Measurements from ENCODE around the gene GTPBP3. TPM values are rescaled to one million over a fixed set of nuclear protein-coding genes. Genes with fewer than 3 reads are reported as not detected.
"Not testable (repeated sequence)": the region's sequence is repeated elsewhere in the genome, so short reads cannot be mapped to it uniquely, and the experiment has no call there.

Gene GTPBP3
- total RNA-seq, 4 donors from 2014 or later: 9.3 to 20.2 (median 15.6) TPM

DNA sequence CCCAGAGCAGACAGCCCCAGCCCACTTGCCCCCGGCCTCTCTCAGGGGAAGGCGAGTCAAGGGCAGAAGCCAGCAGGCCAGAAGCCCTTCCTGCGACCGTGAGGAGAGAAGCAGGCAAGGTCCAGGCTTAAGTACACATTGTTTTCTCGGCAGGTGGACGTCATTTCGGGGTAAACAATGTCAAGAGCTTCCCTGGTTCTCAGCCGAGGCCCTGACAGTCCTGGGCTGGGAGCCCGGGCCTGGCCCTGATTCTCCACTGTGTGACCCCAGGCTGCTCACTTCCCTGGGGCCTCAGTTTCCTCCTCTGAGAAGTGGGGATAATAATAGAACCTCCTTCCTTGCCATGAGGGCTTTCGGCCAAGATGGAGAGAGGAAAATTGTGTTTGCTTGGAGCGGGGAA is 20.4 kb downstream of the GTPBP3 start:
- peak; percentile 32 for ATAC-seq

DNA sequence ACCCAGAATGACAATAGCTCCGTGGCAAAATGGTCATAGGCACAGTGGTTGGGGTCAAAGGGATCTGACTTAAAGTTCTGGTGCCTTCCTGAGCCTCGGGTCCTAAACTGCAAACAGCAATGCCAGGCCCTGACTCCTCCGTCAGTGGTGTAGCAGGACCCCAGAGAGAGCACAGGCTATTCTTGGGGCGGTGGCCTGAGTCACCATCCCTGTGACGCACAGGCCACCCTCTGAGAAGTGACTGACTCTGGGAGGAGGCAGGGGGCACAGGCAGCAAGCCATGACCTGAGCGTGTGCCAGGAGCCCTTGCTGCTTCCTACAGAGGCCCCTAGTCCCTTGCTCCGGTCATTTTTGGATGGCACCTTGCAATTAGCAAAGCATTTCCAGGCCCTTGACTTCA is 21.0 kb downstream of the GTPBP3 start:
- H3K4me3 ChIP-seq: no peak overlapping the region
- ATAC-seq: peak; percentile 55
- TF ChIP-seq, protein P1, sequence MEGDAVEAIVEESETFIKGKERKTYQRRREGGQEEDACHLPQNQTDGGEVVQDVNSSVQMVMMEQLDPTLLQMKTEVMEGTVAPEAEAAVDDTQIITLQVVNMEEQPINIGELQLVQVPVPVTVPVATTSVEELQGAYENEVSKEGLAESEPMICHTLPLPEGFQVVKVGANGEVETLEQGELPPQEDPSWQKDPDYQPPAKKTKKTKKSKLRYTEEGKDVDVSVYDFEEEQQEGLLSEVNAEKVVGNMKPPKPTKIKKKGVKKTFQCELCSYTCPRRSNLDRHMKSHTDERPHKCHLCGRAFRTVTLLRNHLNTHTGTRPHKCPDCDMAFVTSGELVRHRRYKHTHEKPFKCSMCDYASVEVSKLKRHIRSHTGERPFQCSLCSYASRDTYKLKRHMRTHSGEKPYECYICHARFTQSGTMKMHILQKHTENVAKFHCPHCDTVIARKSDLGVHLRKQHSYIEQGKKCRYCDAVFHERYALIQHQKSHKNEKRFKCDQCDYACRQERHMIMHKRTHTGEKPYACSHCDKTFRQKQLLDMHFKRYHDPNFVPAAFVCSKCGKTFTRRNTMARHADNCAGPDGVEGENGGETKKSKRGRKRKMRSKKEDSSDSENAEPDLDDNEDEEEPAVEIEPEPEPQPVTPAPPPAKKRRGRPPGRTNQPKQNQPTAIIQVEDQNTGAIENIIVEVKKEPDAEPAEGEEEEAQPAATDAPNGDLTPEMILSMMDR (IDR thresholded peaks at IDR 0.05): no peak
- TF ChIP-seq POLR2AphosphoS5 (IDR thresholded peaks at IDR 0.05): peak; percentile 35
- 50% methylated on average over 2 of the region's 7 CpGs; no CpG with 5 or more reads in 1 of the 2 donors for WGBS, 2 donors (ENCODE audit: low coverage in 1 of 2)
- no peaks in the 10 kb centered on the region for H3K36me3 ChIP-seq
- no peaks in the 10 kb centered on the region for H3K9me3 ChIP-seq
- no peaks in the 10 kb centered on the region for H3K4me1 ChIP-seq
- H3K27ac ChIP-seq: peak overlapping the region in 2 of 4 donors; percentile 20 to 56
- H3K27me3 ChIP-seq: peaks cover 4% of the 10 kb centered on the region

More for the DNA sequence above, 20.4 kb downstream of the GTPBP3 start:
- peaks cover 10% of the 10 kb centered on the region for H3K27me3 ChIP-seq
- peak overlapping the region in 3 of 4 donors; percentile 9 to 56 (median 20) for H3K27ac ChIP-seq
- H3K36me3 ChIP-seq: no peaks in the 10 kb centered on the region
- no peak for TF ChIP-seq POLR2AphosphoS5 (IDR thresholded peaks at IDR 0.05)
- TF ChIP-seq, protein P1 (IDR thresholded peaks at IDR 0.05): no peak
- 37 to 41% methylated on average over 6 to 9 of the region's 11 CpGs for WGBS, 2 donors (ENCODE audit: low coverage in 1 of 2)
- H3K4me3 ChIP-seq: no peak overlapping the region
- H3K9me3 ChIP-seq: no peaks in the 10 kb centered on the region
- no peaks in the 10 kb centered on the region for H3K4me1 ChIP-seq

DNA sequence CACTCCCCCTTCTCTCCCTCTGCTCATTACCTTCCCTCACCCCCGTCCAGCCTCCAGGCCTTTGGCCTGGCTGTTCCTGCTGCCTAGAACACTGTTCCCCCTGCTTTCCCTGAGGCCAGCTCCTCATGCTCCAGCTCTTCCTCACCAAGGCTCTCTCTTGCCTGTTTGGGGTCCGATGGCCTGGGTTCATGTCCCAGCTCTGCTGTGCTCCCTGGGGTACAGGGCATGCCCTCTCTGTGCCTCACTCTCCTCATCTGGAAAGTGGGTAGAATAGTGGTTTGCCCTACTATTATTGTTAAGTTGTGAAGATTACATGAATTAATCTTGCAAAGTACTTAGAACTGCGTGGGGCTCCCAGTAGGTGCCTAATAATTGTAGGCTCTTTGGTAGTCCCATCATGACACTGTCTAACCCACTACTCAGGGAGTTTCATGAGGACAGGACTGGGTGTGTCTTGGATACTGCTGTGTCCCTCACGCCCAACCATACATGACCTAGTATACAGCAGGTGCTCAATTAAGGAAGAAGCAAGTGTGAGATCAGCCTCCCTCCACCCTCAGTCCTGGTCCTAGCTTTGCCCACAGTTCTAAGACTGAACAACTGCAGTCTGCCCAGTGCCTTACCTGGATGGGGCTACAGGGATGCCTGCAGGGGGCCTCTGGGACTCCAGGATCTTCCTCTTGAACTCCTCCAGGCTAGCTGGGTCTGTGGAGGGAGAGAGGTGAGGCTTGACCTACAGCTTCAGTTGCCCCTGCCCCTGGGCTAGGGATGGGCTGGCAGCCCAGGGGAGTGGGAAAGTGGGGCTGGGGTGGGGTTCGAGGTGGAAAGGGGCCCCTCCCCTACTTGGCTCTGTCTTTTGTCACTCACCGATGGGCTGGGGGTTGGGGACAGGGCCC is 22.8 kb downstream of the GTPBP3 start:
- no peaks in the 10 kb centered on the region for H3K36me3 ChIP-seq
- peaks cover 2% of the 10 kb centered on the region for H3K27me3 ChIP-seq
- ATAC-seq: no peak
- no peaks in the 10 kb centered on the region for H3K4me1 ChIP-seq
- no peak overlapping the region for H3K27ac ChIP-seq
- 77 to 93% methylated on average over 2 to 4 of the region's 6 CpGs for WGBS, 2 donors (ENCODE audit: low coverage in 1 of 2)
- H3K9me3 ChIP-seq: no peaks in the 10 kb centered on the region
- H3K4me3 ChIP-seq: no peak overlapping the region
- TF ChIP-seq, protein P1 (IDR thresholded peaks at IDR 0.05): no peak
- TF ChIP-seq EP300 (IDR thresholded peaks at IDR 0.05) (no peak), POLR2A (IDR thresholded peaks at IDR 0.05) (no peak), POLR2AphosphoS5 (IDR thresholded peaks at IDR 0.05) (no peak)

DNA sequence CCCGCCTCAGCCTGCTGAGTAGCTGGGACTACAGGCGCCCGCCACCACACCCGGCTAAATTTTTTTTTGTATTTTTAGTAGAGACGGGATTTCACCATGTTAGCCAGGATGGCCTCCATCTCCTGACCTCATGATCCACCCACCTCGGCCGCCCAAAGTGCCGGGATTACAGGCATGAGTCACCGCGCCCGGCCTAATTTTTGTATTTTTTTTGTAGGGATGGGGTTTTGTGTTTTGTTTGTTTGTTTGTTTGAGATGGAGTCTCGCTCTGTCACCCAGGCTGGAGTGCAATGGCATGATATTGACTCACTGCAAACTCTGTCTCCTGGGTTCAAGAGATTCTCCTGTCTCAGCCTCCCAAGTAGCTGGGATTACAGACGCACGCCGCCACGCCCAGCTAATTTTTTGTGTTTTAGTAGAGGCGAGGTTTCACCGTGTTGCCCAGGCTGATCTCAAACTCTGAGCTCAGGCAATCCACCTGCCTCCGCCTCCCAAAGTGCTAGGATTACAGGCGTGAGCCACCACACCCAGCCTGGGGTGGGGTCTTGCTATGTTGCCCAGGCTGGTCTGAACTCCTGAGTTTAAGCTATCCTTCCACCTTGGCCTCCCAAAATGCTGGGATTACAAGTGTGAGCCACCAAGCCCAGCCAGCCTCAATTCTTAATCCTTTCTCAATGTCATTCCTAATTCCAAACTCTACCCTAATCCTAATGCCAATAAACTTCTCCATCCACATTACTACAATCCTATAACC is 26.7 kb downstream of the GTPBP3 start:
- H3K27ac ChIP-seq, H3K4me1 ChIP-seq, H3K9me3 ChIP-seq, H3K4me3 ChIP-seq, ATAC-seq, H3K36me3 ChIP-seq: not testable (repeated sequence)
- peaks cover 24% of the 10 kb centered on the region for H3K27me3 ChIP-seq
- 82% methylated on average over 16 of the region's 20 CpGs; no CpG with 5 or more reads in 1 of the 2 donors for WGBS, 2 donors (ENCODE audit: low coverage in 1 of 2)

DNA sequence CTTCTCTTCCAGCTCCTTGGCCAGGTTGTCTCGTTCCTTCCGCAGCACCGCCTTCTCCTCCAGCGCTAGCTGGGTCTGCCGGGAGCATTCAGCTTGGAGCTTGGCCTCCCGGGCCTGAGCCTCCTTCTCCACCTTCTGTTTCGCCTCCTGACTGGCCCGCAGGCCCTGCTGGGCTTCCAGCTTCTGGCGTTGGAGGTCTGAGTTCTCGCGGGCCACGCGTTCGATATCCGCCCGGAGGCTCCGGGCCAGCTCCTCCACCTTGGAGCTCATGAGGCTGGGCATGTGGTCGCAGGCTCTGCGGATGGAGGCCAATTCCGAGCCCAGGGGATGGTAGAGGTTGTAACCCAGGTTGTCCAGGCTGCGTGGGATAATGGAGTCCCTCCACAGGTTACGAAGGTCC is 28.0 kb downstream of the GTPBP3 start:
- TF ChIP-seq, protein P1 (IDR thresholded peaks at IDR 0.05): no peak
- TF ChIP-seq POLR2A (IDR thresholded peaks at IDR 0.05): no peak
- TF ChIP-seq POLR2AphosphoS5 (IDR thresholded peaks at IDR 0.05): no peak
- no peak for TF ChIP-seq EP300 (IDR thresholded peaks at IDR 0.05)
- Histone ChIP-seq H3K4me1 (peaks cover 0 to 6% (median 0%) of the 10 kb centered on the region in 3 donors), H3K9me3 (no peaks in the 10 kb centered on the region), H3K4me3 (no peak overlapping the region), H3K36me3 (no peaks in the 10 kb centered on the region), H3K27me3 (peaks cover 24% of the 10 kb centered on the region), H3K27ac (no peak overlapping the region)
- no peak for ATAC-seq
- 92 to 100% methylated on average over 5 to 10 of the region's 22 CpGs for WGBS, 2 donors (ENCODE audit: low coverage in 1 of 2)
